ENCODE measurements around the gene ARHGDIB.

- no peak for TF ChIP-seq CTCF (IDR thresholded peaks at IDR 0.05)
- no peak for TF ChIP-seq POLR2AphosphoS5 (IDR thresholded peaks at IDR 0.05)
- TF ChIP-seq POLR2A (IDR thresholded peaks at IDR 0.05) = no peak
These were observed 43.0 kb upstream of the ARHGDIB start for GRCh38 chr12:15004421-15004820.

Measured in transverse colon (tissue), 4 donors.